GM23338 (cell line): ENCODE data around the gene PIGH.

Experiments
- CTCF ChIP-seq, 2 experiments: fragments of 200-600 bp in 1 of 2; sonication (generic) in 1 of 2; conservative IDR thresholded peaks; 2 replicates each; pipeline versions ENCODE4 v1.5.1 to v1.6.1; 2016 to 2017; ENCODE audit warnings: antibody characterized with exemption in 2 of 2, low read depth in 2 of 2, mild to moderate bottlenecking in 2 of 2, moderate library complexity in 1 of 2
- EZH2phosphoT487 ChIP-seq: fragments of 200-600 bp; sonication (generic); IDR thresholded peaks from one replicate; pipeline ENCODE4 v1.8.1; 2018; ENCODE audit warnings: antibody characterized with exemption; ENCODE audit not compliant: unreplicated experiment
- POLR2AphosphoS5 ChIP-seq: IDR thresholded peaks from 2 replicates; pipeline ENCODE4 v1.6.1; 2016; ENCODE audit warnings: antibody characterized with exemption, low read depth
- REST ChIP-seq: IDR thresholded peaks from one replicate; pipeline ENCODE4 v1.6.1; 2018; ENCODE audit warnings: antibody characterized with exemption; ENCODE audit not compliant: unreplicated experiment

GRCh38 chr14:67575684-67576083 lies 24.4 kb downstream of the PIGH start:
- TF ChIP-seq CTCF (conservative IDR thresholded peaks at IDR 0.05; ENCODE audit: low read depth in 2 of 2) (no peak), REST (no peak), POLR2AphosphoS5 (no peak), EZH2phosphoT487 (no peak)
